ENCODE results near the gene LCP2.
A peak's percentile ranks its signal among the peaks of the same experiment; 100 is the strongest.

The LCP2 gene

GRCh38 chr5:170315154-170315553 is 17.6 kb upstream of the LCP2 start:
- intact Hi-C loops (cut with DNase I; ENCODE audit: low total_unique reads): no loop called here
- H3K27ac ChIP-seq: peak overlapping the region; percentile 66 to 71
- H3K9me3 ChIP-seq: no peaks in the 10 kb centered on the region
- no peaks in the 10 kb centered on the region for H3K36me3 ChIP-seq
- no peaks in the 10 kb centered on the region for H3K27me3 ChIP-seq
- H3K4me1 ChIP-seq: peaks cover 0 to 20% (median 12%) of the 10 kb centered on the region in 4 donors
- no peak overlapping the region for H3K4me3 ChIP-seq
- DNase-seq: peak; percentile 88 to 94
- TF ChIP-seq, protein P1, sequence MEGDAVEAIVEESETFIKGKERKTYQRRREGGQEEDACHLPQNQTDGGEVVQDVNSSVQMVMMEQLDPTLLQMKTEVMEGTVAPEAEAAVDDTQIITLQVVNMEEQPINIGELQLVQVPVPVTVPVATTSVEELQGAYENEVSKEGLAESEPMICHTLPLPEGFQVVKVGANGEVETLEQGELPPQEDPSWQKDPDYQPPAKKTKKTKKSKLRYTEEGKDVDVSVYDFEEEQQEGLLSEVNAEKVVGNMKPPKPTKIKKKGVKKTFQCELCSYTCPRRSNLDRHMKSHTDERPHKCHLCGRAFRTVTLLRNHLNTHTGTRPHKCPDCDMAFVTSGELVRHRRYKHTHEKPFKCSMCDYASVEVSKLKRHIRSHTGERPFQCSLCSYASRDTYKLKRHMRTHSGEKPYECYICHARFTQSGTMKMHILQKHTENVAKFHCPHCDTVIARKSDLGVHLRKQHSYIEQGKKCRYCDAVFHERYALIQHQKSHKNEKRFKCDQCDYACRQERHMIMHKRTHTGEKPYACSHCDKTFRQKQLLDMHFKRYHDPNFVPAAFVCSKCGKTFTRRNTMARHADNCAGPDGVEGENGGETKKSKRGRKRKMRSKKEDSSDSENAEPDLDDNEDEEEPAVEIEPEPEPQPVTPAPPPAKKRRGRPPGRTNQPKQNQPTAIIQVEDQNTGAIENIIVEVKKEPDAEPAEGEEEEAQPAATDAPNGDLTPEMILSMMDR (IDR thresholded peaks at IDR 0.05): no peak

DNA sequence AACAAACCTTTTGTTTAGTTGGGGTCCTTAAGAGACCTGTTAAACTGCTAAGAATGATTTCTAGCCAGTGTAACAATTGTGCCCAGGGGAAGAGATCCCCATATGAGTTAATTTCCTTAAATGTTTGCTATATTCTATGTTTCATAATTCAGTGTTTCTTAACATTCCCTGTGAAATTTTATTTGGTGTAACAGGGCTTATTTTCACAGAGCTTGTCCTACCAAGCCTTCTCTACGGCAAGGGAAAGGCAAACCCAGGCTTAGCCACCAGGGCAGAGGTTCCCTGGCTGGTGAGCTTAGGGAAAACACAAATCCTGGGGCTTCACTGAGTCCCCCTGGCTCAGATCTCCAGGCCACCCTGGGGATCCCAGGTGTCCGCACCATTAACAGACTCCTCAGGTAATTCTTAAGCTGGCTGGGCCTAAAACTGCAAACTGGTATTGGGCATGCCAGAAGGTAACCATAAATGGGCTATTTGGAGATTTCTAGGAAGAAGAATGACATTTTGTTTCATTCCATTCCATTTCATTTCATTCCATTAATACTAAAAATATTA is 17.0 kb upstream of the LCP2 start:
- intact Hi-C loops (cut with DNase I; ENCODE audit: low total_unique reads): no loop called here
- Histone ChIP-seq H3K4me1 (peaks cover 0 to 20% (median 12%) of the 10 kb centered on the region in 4 donors), H3K9me3 (no peaks in the 10 kb centered on the region), H3K4me3 (no peak overlapping the region), H3K27ac (peak overlapping the region; percentile 66 to 71), H3K36me3 (no peaks in the 10 kb centered on the region), H3K27me3 (no peaks in the 10 kb centered on the region)
- TF ChIP-seq, protein P1 (IDR thresholded peaks at IDR 0.05): no peak
- no peak for DNase-seq

DNA sequence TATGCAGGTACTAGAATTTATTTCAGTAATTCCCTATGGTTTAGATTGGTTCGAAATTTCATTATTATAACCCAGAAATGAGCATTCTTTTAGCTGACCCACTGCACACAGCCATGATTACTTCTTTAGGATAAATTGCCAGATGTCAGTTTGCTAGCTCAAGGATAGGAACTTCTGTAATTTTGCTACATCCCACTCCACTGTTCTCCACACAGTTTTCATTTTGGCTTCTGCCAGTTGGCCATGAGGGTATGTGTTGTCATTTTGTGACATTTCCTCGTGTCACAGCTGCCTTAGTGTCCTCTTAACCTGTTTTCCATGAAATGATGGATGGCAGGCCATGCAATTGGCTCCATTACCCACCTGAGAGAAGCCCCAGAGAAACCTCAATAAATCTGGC is 16.2 kb upstream of the LCP2 start:
- no peaks in the 10 kb centered on the region for H3K27me3 ChIP-seq
- H3K4me1 ChIP-seq: peaks cover 0 to 20% (median 12%) of the 10 kb centered on the region in 4 donors
- no peak overlapping the region for H3K4me3 ChIP-seq
- H3K27ac ChIP-seq: peak overlapping the region in 1 of 2 donors; percentile 71
- no peaks in the 10 kb centered on the region for H3K9me3 ChIP-seq
- no peak for DNase-seq
- TF ChIP-seq, protein P1 (IDR thresholded peaks at IDR 0.05): no peak
- intact Hi-C loops (cut with DNase I; ENCODE audit: low total_unique reads): no loop called here
- no peaks in the 10 kb centered on the region for H3K36me3 ChIP-seq

DNA sequence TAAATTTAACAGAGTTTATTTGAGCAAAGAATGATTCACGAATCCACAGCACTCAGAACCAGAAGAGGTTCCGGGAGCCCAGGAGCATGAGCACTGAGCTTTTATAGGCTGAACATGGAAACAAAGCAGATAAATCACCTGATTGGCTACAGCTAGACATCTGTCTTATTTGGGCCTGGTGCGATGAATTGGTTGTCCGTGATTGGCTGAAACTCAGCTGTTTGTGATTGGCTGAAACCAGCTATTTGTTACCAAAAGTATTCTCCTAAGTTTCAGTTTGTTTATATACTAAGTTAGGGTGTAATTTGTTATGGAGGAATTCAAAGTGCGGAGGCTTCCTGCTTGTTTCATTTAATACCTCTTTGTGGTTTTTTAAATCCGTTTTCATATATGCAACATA is 15.8 kb upstream of the LCP2 start:
- no peak for DNase-seq
- H3K36me3 ChIP-seq: no peaks in the 10 kb centered on the region
- intact Hi-C loops (cut with DNase I; ENCODE audit: low total_unique reads): no loop called here
- H3K4me3 ChIP-seq: no peak overlapping the region
- TF ChIP-seq, protein P1 (IDR thresholded peaks at IDR 0.05): no peak
- no peaks in the 10 kb centered on the region for H3K27me3 ChIP-seq
- H3K4me1 ChIP-seq: peaks cover 0 to 20% (median 12%) of the 10 kb centered on the region in 4 donors
- H3K27ac ChIP-seq: no peak overlapping the region
- no peaks in the 10 kb centered on the region for H3K9me3 ChIP-seq

DNA sequence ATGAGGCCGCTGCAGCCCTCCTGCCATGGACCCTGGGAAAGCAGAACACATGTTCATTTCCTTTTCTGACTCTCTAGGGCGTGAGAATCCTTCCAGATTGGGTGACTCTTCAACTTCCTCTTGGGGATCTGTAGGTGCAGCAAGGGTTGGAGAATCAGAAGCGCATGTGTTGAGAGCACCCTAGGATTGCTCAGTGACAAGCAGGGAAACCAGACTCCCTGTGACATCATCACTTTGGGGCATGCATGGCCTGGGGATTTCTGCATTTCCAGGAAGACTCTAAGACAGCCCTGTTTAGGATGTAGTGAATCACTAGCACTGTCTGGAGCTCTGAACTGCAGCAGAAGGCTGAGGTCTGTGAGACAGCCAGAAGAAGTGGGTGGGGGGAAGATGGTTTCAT is 15.1 kb upstream of the LCP2 start:
- intact Hi-C loops (cut with DNase I; ENCODE audit: low total_unique reads): no loop called here
- H3K4me3 ChIP-seq: no peak overlapping the region
- no peaks in the 10 kb centered on the region for H3K36me3 ChIP-seq
- H3K9me3 ChIP-seq: no peaks in the 10 kb centered on the region
- H3K27me3 ChIP-seq: no peaks in the 10 kb centered on the region
- TF ChIP-seq, protein P1 (IDR thresholded peaks at IDR 0.05): no peak
- H3K4me1 ChIP-seq: peaks cover 0 to 20% (median 14%) of the 10 kb centered on the region in 4 donors
- H3K27ac ChIP-seq: no peak overlapping the region
- DNase-seq: no peak

DNA sequence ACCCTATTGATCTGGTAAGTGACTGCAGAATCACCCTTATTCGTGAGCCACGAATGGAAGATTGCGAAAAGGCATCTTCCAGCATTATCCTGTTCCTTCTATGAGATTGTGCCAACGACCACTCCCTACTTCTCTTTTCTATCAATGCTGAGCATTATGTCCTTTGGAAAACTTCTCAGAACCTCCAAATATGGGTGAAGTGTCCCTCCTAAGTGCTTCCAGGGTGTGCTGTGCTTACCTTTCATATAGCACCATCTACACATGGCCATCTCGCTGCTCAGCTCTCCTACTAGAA is 14.7 kb upstream of the LCP2 start:
- TF ChIP-seq, protein P1 (IDR thresholded peaks at IDR 0.05): no peak
- intact Hi-C loops (cut with DNase I; ENCODE audit: low total_unique reads): no loop called here
- no peak overlapping the region for H3K27ac ChIP-seq

More for the DNA sequence above, 14.7 kb upstream of the LCP2 start:
- H3K4me3 ChIP-seq: no peak overlapping the region
- H3K36me3 ChIP-seq: no peaks in the 10 kb centered on the region
- no peaks in the 10 kb centered on the region for H3K27me3 ChIP-seq
- DNase-seq: no peak
- H3K9me3 ChIP-seq: no peaks in the 10 kb centered on the region
- H3K4me1 ChIP-seq: peaks cover 0 to 22% (median 15%) of the 10 kb centered on the region in 4 donors
